Central memory CD8-positive, alpha-beta T cell (primary cell): Measurements from ENCODE around the gene LONP2.
"Not testable (repeated sequence)": the region's sequence is repeated elsewhere in the genome, so short reads cannot be mapped to it uniquely, and the experiment has no call there.

ENCODE experiments used
- ATAC-seq: fragments of 150-1000 bp; cut with Tn5 transposase; replicated peaks from 2 replicates; pipeline ENCODE4 v1.10.0; 2022; ENCODE audit warnings: mild to moderate bottlenecking, moderate FRiP score, moderate number of reproducible peaks; ENCODE audit not compliant: poor library complexity, severe bottlenecking; ENCODE audit errors: extremely low read depth
- DNase-seq, 2 donors: peaks; one replicate each; pipeline ENCODE4 v3.0.0; 2021; ENCODE audit warnings: low spot score in 2 of 2
- H3K27ac Mint-ChIP-seq: one replicate; pipeline ENCODE4 v1.8.0; 2022; ENCODE audit warnings: low read depth, mild to moderate bottlenecking, moderate library complexity, mixed read lengths
- H3K27me3 Mint-ChIP-seq: one replicate; pipeline ENCODE4 v1.8.0; 2022; ENCODE audit warnings: mixed read lengths
- H3K36me3 Mint-ChIP-seq: one replicate; pipeline ENCODE4 v1.8.0; 2022; ENCODE audit warnings: mild to moderate bottlenecking, moderate library complexity, mixed read lengths; ENCODE audit not compliant: insufficient read depth
- H3K4me1 Mint-ChIP-seq: one replicate; pipeline ENCODE4 v1.8.0; 2022; ENCODE audit warnings: mixed read lengths
- H3K4me3 Mint-ChIP-seq: one replicate; pipeline ENCODE4 v1.8.0; 2022; ENCODE audit warnings: mild to moderate bottlenecking, moderate library complexity, mixed read lengths
- H3K9me3 Mint-ChIP-seq: one replicate; pipeline ENCODE4 v1.8.0; 2022; ENCODE audit warnings: mixed read lengths

The LONP2 gene

GRCh38 chr16:48220891-48221290 lies 23.2 kb upstream of the LONP2 start:
- Mint-ChIP-seq H3K9me3 (no peaks in the 10 kb centered on the region), H3K27me3 (peaks cover 7% of the 10 kb centered on the region), H3K4me3 (no peak overlapping the region), H3K36me3 (no peaks in the 10 kb centered on the region), H3K4me1 (no peaks in the 10 kb centered on the region), H3K27ac (no peak overlapping the region)
- no peak for DNase-seq
- ATAC-seq = no peak

- H3K4me3 Mint-ChIP-seq = no peak overlapping the region
- H3K4me1 Mint-ChIP-seq = no peaks in the 10 kb centered on the region
- H3K36me3 Mint-ChIP-seq = no peaks in the 10 kb centered on the region
- H3K9me3 Mint-ChIP-seq = no peaks in the 10 kb centered on the region
- DNase-seq (no peak), ATAC-seq (no peak)
- H3K27ac Mint-ChIP-seq = no peak overlapping the region
- H3K27me3 Mint-ChIP-seq = peaks cover 7% of the 10 kb centered on the region
These were observed 20.6 kb upstream of the LONP2 start for GRCh38 chr16:48223490-48223889.

DNA sequence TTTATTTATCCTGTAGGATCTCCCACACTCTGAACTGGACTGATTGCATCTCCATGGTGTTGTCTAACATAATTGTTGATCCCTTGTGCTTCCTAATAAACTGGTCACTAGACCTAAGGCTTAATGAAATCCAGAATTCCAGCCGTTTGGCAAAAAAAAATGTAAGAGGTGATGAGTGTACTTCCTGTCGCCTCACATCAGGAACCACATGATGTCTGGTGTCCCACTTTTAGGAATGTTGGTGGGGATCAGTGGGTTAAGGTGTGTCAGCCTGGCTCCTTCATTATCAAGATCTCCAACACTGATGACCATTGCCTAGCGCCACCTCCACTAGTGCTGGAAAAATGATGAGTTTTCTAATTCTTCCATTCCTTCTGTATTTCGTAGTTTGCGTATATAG lies 18.6 kb upstream of the LONP2 start:
- Mint-ChIP-seq H3K4me1 (no peaks in the 10 kb centered on the region), H3K36me3 (no peaks in the 10 kb centered on the region), H3K9me3 (no peaks in the 10 kb centered on the region), H3K27me3 (peaks cover 20% of the 10 kb centered on the region), H3K4me3 (no peak overlapping the region), H3K27ac (no peak overlapping the region)
- DNase-seq (no peak), ATAC-seq (no peak)

- Mint-ChIP-seq H3K36me3 (no peaks in the 10 kb centered on the region), H3K27ac (no peak overlapping the region), H3K9me3 (no peaks in the 10 kb centered on the region), H3K4me3 (no peak overlapping the region), H3K4me1 (no peaks in the 10 kb centered on the region), H3K27me3 (peaks cover 14% of the 10 kb centered on the region)
- DNase-seq = no peak
- no peak for ATAC-seq
These were observed 12.2 kb upstream of the LONP2 start for GRCh38 chr16:48231727-48232492.

DNA sequence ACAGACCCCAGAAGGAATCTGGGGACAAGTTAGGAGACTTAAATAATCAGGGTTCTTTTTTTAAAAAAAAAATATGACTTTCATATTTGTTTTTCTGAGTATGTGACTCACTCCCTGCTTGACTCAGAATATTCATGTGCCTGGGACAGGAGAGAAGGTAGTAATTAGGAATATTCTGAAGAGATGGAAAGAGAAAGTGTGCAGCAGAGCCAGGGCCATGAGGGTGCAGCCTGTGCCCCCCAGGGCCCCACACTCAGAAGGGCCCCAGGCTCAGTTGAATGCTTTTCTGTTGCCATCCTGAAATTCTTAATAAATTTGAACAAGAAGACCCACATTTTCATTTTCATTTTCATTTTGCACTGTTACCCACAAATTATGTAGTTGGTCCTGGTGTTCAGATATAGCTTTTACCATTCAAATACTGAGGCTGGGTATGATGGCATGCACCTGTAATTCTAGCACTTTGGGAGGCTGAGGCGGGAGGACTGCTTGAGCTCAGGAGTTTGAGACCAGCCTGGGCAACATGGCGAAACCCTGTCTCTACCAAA lies 11.5 kb upstream of the LONP2 start:
- H3K4me1 Mint-ChIP-seq = no peaks in the 10 kb centered on the region
- ATAC-seq (no peak), DNase-seq (no peak)
- peaks cover 14% of the 10 kb centered on the region for H3K27me3 Mint-ChIP-seq
- no peak overlapping the region for H3K4me3 Mint-ChIP-seq
- H3K36me3 Mint-ChIP-seq = no peaks in the 10 kb centered on the region
- H3K27ac Mint-ChIP-seq = no peak overlapping the region
- H3K9me3 Mint-ChIP-seq = no peaks in the 10 kb centered on the region

- H3K27ac Mint-ChIP-seq = no peak overlapping the region
- H3K4me1 Mint-ChIP-seq = no peaks in the 10 kb centered on the region
- peaks cover under 1% of the 10 kb centered on the region for H3K9me3 Mint-ChIP-seq
- ATAC-seq (no peak), DNase-seq (no peak)
- no peaks in the 10 kb centered on the region for H3K36me3 Mint-ChIP-seq
- no peak overlapping the region for H3K4me3 Mint-ChIP-seq
- H3K27me3 Mint-ChIP-seq = peaks cover 9% of the 10 kb centered on the region
These were observed 9.5 kb upstream of the LONP2 start for GRCh38 chr16:48234630-48235029.

GRCh38 chr16:48235058-48235555 lies 9.0 kb upstream of the LONP2 start:
- no peak overlapping the region for H3K4me3 Mint-ChIP-seq
- no peaks in the 10 kb centered on the region for H3K4me1 Mint-ChIP-seq
- H3K9me3 Mint-ChIP-seq = peaks cover 5% of the 10 kb centered on the region
- ATAC-seq = no peak
- peaks cover 3% of the 10 kb centered on the region for H3K36me3 Mint-ChIP-seq
- no peak for DNase-seq
- peaks cover 4% of the 10 kb centered on the region for H3K27me3 Mint-ChIP-seq
- H3K27ac Mint-ChIP-seq = no peak overlapping the region

- Mint-ChIP-seq H3K9me3 (peaks cover 7% of the 10 kb centered on the region), H3K4me3 (no peak overlapping the region)
- no peak for ATAC-seq
These were observed 8.5 kb upstream of the LONP2 start for GRCh38 chr16:48235556-48236136.

DNA sequence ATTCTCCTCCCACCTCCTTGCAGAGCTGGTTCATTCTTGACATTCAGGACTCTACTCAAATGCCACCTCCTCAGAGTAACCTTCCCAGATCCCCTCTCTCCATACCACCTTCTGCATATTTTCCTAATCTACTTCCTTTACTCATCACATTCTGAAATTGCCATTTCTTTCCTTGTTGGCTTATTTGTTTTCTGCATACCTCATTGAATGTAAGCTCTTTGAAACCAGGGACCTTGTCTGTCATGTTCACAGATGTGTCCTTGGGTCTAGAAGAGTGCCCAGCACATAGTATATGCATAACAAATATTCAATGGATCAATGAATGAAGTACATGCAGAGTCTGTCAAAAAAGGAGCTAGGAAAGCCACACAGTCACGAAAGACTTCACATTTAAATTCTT lies 7.8 kb upstream of the LONP2 start:
- Mint-ChIP-seq H3K4me1 (no peaks in the 10 kb centered on the region), H3K36me3 (peaks cover 3% of the 10 kb centered on the region)
- ATAC-seq = no peak

More at GRCh38 chr16:48235556-48236136, 8.5 kb upstream of the LONP2 start:
- peaks cover 3% of the 10 kb centered on the region for H3K36me3 Mint-ChIP-seq
- no peaks in the 10 kb centered on the region for H3K27me3 Mint-ChIP-seq
- no peaks in the 10 kb centered on the region for H3K4me1 Mint-ChIP-seq
- H3K27ac Mint-ChIP-seq = no peak overlapping the region
- DNase-seq = no peak

DNA sequence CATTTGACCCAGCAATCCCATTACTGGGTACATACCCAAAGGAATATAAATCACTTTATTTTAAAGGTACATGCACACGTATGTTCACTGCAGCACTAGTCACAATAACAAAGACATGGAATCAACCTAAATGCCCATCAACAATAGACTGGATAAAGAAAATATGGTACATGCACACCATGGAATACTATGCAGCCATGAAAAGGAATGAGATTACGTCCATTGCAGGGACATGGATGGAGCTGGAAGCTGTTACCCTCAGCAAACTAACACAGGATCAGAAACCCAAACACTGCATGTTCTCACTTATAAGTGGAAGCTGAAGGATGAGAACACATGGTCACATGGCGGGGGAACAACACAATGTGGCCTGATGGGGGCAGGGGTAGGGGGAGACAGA lies 4.0 kb upstream of the LONP2 start:
- ATAC-seq, H3K4me1 Mint-ChIP-seq, H3K27me3 Mint-ChIP-seq, DNase-seq, H3K36me3 Mint-ChIP-seq, H3K27ac Mint-ChIP-seq, H3K9me3 Mint-ChIP-seq, H3K4me3 Mint-ChIP-seq: not testable (repeated sequence)

More for the DNA sequence above, 7.8 kb upstream of the LONP2 start:
- DNase-seq = no peak
- H3K27me3 Mint-ChIP-seq = no peaks in the 10 kb centered on the region
- H3K27ac Mint-ChIP-seq = no peak overlapping the region
- H3K4me3 Mint-ChIP-seq = no peak overlapping the region
- H3K9me3 Mint-ChIP-seq = peaks cover 7% of the 10 kb centered on the region

DNA sequence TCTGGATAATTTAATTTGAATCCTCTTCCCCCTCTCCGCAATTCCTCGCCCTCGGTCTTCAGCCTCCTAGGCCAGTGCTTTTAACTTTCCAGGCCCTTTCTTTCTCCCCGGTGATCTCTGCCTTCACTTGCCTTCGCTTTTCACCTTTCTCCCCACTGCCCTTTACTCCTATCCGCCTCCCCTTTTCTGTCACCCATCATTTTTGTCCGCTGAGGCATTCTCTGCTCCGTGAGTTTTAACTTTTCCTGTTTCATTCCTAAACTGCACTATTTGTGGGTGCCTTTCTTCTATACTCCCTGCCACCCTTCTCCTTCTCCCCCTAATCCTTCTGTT lies 729 bp downstream of the LONP2 start:
- no peaks in the 10 kb centered on the region for H3K27me3 Mint-ChIP-seq
- peak overlapping the region; percentile 96 for H3K27ac Mint-ChIP-seq
- H3K9me3 Mint-ChIP-seq = peaks cover 5% of the 10 kb centered on the region
- H3K4me1 Mint-ChIP-seq = peaks cover 26% of the 10 kb centered on the region
- peaks cover 11% of the 10 kb centered on the region for H3K36me3 Mint-ChIP-seq
- peak overlapping the region; percentile 96 for H3K4me3 Mint-ChIP-seq
- DNase-seq (no peak), ATAC-seq (no peak)

GRCh38 chr16:48246066-48246465 lies 2.0 kb downstream of the LONP2 start:
- H3K27ac Mint-ChIP-seq = peak overlapping the region; percentile 96
- peak overlapping the region; percentile 96 for H3K4me3 Mint-ChIP-seq

DNA sequence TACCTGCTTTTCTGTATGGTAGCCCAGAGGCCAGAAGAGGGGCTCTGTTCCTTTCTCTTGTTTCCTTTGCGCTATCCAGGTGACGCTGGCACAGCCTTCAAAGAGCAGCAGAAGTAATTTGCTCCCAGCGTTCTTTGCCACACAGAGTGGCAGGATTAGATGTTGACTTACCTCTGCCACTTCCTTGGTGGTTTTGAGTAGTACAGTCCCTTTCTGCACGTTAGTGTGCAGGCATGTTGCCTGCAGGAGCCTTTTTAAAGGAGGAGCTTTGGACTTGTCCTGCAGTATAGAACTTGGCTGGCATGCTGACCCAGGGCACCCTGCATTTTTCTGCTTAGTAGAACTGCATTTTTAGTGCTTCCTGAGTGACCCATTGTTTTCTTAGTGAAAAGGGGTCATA lies 3.2 kb downstream of the LONP2 start, which contains the start of gene ABCC11:
TSS of gene ABCC11 (minus strand) at position 229 of the 400 bp plus-strand sequence. CDS start 15,618 bp downstream, outside the sequence.
- H3K9me3 Mint-ChIP-seq = no peaks in the 10 kb centered on the region
- H3K4me3 Mint-ChIP-seq = peak within 1 kb of the TSS; percentile 96
- H3K36me3 Mint-ChIP-seq = peaks cover 9% of the 10 kb centered on the region
- H3K4me1 Mint-ChIP-seq = peaks cover 38% of the 10 kb centered on the region
- no peak for ATAC-seq
- no peak for DNase-seq
- peak within 1 kb of the TSS; percentile 96 for H3K27ac Mint-ChIP-seq
- H3K27me3 Mint-ChIP-seq = no peaks in the 10 kb centered on the region

More at GRCh38 chr16:48246066-48246465, 2.0 kb downstream of the LONP2 start:
- Mint-ChIP-seq H3K36me3 (peaks cover 9% of the 10 kb centered on the region), H3K4me1 (peaks cover 32% of the 10 kb centered on the region), H3K9me3 (no peaks in the 10 kb centered on the region), H3K27me3 (no peaks in the 10 kb centered on the region)
- no peak for ATAC-seq
- no peak for DNase-seq
